ENCODE measurements around the gene ARHGAP21. TPM values are rescaled to one million over a fixed set of nuclear protein-coding genes. Genes with fewer than 3 reads are reported as not detected.

ARHGAP21 gene
- total RNA-seq, 1 experiment from 2014 or later, result 59.4 TPM

GRCh38 chr10:24550680-24551079 is 173.0 kb downstream of the ARHGAP21 start:
- peaks cover 2% of the 10 kb centered on the region for H3K27me3 Mint-ChIP-seq (ENCODE audit: low read depth)
- Histone ChIP-seq H2AK5ac (ENCODE audit: insufficient read length, low read length) (no peak overlapping the region), H3K27me3 (ENCODE audit: insufficient read depth, low read length) (no peaks in the 10 kb centered on the region), H3K56ac (ENCODE audit: insufficient read length, low read depth, low read length) (no peak overlapping the region), H2BK120ac (ENCODE audit: low read depth, low read length, poor library complexity, severe bottlenecking) (no peak overlapping the region), H2BK15ac (ENCODE audit: low read depth, low read length) (no peak overlapping the region), H4K5ac (ENCODE audit: insufficient read length, low read depth, low read length) (no peak overlapping the region), H4K91ac (ENCODE audit: insufficient read length, low read depth, low read length) (no peak overlapping the region), H3K9ac (ENCODE audit: extremely low read depth, insufficient read length, low read length) (no peak overlapping the region), H3T11ph (ENCODE audit: low read length) (no peak overlapping the region), H3K9me3 (ENCODE audit: control insufficient read depth, low read depth, low read length) (no peaks in the 10 kb centered on the region), H4K8ac (replicated peaks; ENCODE audit: insufficient read length, low read depth, low read length) (no peak overlapping the region), H2BK12ac (ENCODE audit: insufficient read length, low read depth, low read length) (no peak overlapping the region), H3K23ac (ENCODE audit: insufficient read length, low read depth, low read length) (no peak overlapping the region), H2BK5ac (ENCODE audit: insufficient read length, low read length) (no peak overlapping the region), H3K14ac (ENCODE audit: insufficient read depth, low read length) (no peak overlapping the region), H3K18ac (ENCODE audit: insufficient read length, low read depth, low read length) (no peak overlapping the region), H2BK20ac (ENCODE audit: low read depth, low read length, poor library complexity, severe bottlenecking) (no peak overlapping the region), H2AFZ (ENCODE audit: low read length) (no peak overlapping the region), H3K4ac (ENCODE audit: low read depth, low read length) (no peak overlapping the region), H3K79me2 (ENCODE audit: insufficient read depth, low read length) (no peaks in the 10 kb centered on the region), H3K23me2 (ENCODE audit: insufficient read length, low read depth, low read length, poor library complexity, severe bottlenecking) (no peaks in the 10 kb centered on the region), H3K27ac (ENCODE audit: insufficient read length, low read depth, low read length) (no peak overlapping the region), H3K4me1 (ENCODE audit: insufficient read depth, low read length) (no peaks in the 10 kb centered on the region), H3K79me1 (ENCODE audit: insufficient read depth, low read depth, low read length, poor library complexity, severe bottlenecking) (no peaks in the 10 kb centered on the region), H3K4me2 (ENCODE audit: insufficient read depth, insufficient read length, low read length) (no peak overlapping the region), H4K20me1 (ENCODE audit: control insufficient read depth, insufficient read depth, insufficient read length) (no peaks in the 10 kb centered on the region)
- WGBS (ENCODE audit: extremely low coverage, insufficient read length, low lambda C conversion rate), result no CpG with 5 or more reads among the region's 10 CpGs
- peaks cover 0 to 6% (median 5%) of the 10 kb centered on the region in 3 experiments; a peak in 3 of 7 replicates for H3K36me3 Mint-ChIP-seq (ENCODE audit: insufficient read depth in 1 of 3, low read depth in 3 of 3)
- no peak for TF ChIP-seq CTCF (conservative IDR thresholded peaks at IDR 0.05)
- peaks cover 19 to 22% of the 10 kb centered on the region in 2 experiments for H3K4me1 Mint-ChIP-seq
- no peak overlapping the region for H3K4me3 Mint-ChIP-seq
- DNase-seq, result no peak
- H3K9me3 Mint-ChIP-seq, result no peaks in the 10 kb centered on the region
- H3K27ac Mint-ChIP-seq, result no peak overlapping the region

Measured in H9 (cell line).